Transverse colon (tissue), 4 donors: ENCODE measurements around the gene BMAL1. TPM values are rescaled to one million over a fixed set of nuclear protein-coding genes. Genes with fewer than 3 reads are reported as not detected.

Experiments used
- DNase-seq: peaks from one replicate; pipeline ENCODE4 v3.0.0-alpha.2; 2019
- H3K27ac ChIP-seq, 4 donors: fragments of 200-600 bp; sonication (generic); 2 replicates each; pipeline ENCODE4 v1.5.1; 2016 to 2018; ENCODE audit warnings: inconsistent platforms in 4 of 4
- H3K27me3 ChIP-seq: fragments of 200-600 bp; sonication (generic); 2 replicates; pipeline ENCODE4 v1.5.1; 2017; ENCODE audit warnings: inconsistent platforms
- H3K36me3 ChIP-seq, 4 donors: fragments of 200-600 bp; sonication (generic); 2 replicates each; pipeline ENCODE4 v1.5.1; 2017 to 2019; ENCODE audit warnings: inconsistent platforms in 4 of 4
- H3K4me1 ChIP-seq, 4 donors: fragments of 200-600 bp; sonication (generic); 2 replicates each; pipeline ENCODE4 v1.5.1; 2017 to 2020; ENCODE audit warnings: inconsistent platforms in 4 of 4
- H3K4me3 ChIP-seq, 4 donors: fragments of 200-600 bp; sonication (generic); 1 replicate in 1 of 4; 2 replicates in 3 of 4; pipeline versions ENCODE4 v1.5.1 to v1.6.1; 2017 to 2019; ENCODE audit warnings: inconsistent platforms in 4 of 4
- H3K9me3 ChIP-seq, 2 donors: fragments of 200-600 bp; sonication (generic); 2 replicates each; pipeline ENCODE4 v1.5.1; 2017 to 2019; ENCODE audit warnings: inconsistent platforms in 2 of 2
- EP300 ChIP-seq: sonication (generic); formaldehyde crosslinking; IDR thresholded peaks from one replicate; pipeline ENCODE4 v1.6.1; 2017; ENCODE audit warnings: antibody characterized with exemption, low read depth
- POLR2A ChIP-seq: fragments of 450-650 bp; IDR thresholded peaks from one replicate; pipeline ENCODE4 v1.6.1; 2016; ENCODE audit warnings: antibody characterized with exemption, mild to moderate bottlenecking, moderate library complexity
- POLR2AphosphoS5 ChIP-seq, 3 donors: sonication (generic); formaldehyde crosslinking; IDR thresholded peaks; one replicate each; pipeline ENCODE4 v1.6.1; 2016; ENCODE audit warnings: antibody characterized with exemption in 3 of 3
- WGBS, 2 donors: methylation state at CpG; one replicate each; pipeline ENCODE4 v1.1.5; 2018; ENCODE audit warnings: low coverage in 1 of 2; 5-methylcytosine and 5-hydroxymethylcytosine counted together
- in situ Hi-C, 4 donors: fragments of 200-750 bp; cut with MboI; loops; one replicate each; pipeline versions ENCODE4 v1.15.0 to v1.15.1; 2017; ENCODE audit warnings: low sequenced_read_pairs in 3 of 4, low pct_ligation_motif_present in 1 of 4, low pct_unique_long_range_greater_than_20kb in 1 of 4
- intact Hi-C: fragments of 100-400 bp; cut with DNase I; formaldehyde crosslinking; loops from one replicate; pipeline ENCODE4 v1.15.1; 2023; ENCODE audit warnings: low total_unique reads
- total RNA-seq, 4 donors: library from RNA; depleted of rRNA; stranded (reverse); fragments of >200 nt; gene quantifications; one replicate each; pipeline ENCODE4 v1.1.0, GENCODE V29; 2016
- TF ChIP-seq, protein P1 (sequence below), 5 experiments: fragments of 200-600 bp in 3 of 5; fragments of 450-650 bp in 2 of 5; sonication (generic) in 3 of 5; IDR thresholded peaks; 1 replicate in 2 of 5; 2 replicates in 3 of 5; pipeline ENCODE4 v1.5.1; 2016 to 2017; ENCODE audit warnings: antibody characterized with exemption in 5 of 5, inconsistent platforms in 3 of 5, mild to moderate bottlenecking in 2 of 5, moderate library complexity in 1 of 5

Gene BMAL1
- total RNA-seq, 4 donors from 2014 or later, result 20.7 to 48.6 (median 30.8) TPM

DNA sequence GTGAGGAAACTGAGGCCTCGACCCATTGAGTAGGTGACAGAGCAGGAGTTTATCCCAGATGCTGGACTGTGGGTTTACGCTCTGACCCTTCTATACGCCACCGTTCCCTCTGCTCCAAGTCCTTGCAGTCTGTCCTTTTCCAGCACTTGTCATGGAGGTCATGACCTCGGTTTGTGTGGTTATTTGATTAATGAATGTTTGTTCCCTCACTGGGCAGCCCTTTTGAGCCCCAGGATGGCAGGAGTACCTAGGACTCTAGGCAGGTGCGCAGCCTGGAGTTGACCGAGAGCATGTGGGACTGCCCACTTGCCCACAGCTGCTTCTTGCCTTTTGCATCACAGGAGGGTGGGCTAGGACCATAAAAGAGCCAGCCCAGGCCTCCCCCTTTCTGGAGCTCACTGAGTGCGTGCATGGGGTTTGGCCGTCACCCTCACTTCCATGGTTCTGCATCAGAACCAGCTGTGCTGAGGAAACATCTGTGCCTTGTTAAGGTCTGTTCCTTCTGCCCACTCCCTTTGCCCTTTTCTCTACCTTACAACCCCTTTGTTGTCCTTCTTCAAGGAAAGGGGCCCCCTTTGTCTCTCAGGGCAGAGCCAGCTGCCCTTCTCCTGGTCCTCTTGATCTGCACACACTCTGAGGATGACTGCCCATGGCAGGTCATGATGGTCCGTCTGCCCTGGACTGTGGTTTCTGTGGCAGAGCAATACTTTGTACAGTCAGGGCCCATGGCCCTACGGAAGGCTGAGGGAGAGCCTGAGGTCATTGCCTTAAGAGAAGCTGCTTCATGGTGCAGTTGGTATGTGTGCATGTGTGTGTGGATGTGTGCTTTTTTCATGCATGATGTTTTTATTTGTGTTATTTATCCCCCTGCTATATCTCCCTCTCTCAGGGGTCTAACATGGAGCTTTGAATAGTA, 38.2 kb downstream of the BMAL1 start:
- TF ChIP-seq POLR2A (no peak), POLR2AphosphoS5 (IDR thresholded peaks at IDR 0.05) (no peak), EP300 (no peak)
- TF ChIP-seq, protein P1, sequence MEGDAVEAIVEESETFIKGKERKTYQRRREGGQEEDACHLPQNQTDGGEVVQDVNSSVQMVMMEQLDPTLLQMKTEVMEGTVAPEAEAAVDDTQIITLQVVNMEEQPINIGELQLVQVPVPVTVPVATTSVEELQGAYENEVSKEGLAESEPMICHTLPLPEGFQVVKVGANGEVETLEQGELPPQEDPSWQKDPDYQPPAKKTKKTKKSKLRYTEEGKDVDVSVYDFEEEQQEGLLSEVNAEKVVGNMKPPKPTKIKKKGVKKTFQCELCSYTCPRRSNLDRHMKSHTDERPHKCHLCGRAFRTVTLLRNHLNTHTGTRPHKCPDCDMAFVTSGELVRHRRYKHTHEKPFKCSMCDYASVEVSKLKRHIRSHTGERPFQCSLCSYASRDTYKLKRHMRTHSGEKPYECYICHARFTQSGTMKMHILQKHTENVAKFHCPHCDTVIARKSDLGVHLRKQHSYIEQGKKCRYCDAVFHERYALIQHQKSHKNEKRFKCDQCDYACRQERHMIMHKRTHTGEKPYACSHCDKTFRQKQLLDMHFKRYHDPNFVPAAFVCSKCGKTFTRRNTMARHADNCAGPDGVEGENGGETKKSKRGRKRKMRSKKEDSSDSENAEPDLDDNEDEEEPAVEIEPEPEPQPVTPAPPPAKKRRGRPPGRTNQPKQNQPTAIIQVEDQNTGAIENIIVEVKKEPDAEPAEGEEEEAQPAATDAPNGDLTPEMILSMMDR (IDR thresholded peaks at IDR 0.05), result no peak
- WGBS, 2 donors, result 91% methylated on average over 11 of the region's 11 CpGs; no CpG with 5 or more reads in 1 of the 2 donors
- H3K4me3 ChIP-seq, result no peak overlapping the region

DNA sequence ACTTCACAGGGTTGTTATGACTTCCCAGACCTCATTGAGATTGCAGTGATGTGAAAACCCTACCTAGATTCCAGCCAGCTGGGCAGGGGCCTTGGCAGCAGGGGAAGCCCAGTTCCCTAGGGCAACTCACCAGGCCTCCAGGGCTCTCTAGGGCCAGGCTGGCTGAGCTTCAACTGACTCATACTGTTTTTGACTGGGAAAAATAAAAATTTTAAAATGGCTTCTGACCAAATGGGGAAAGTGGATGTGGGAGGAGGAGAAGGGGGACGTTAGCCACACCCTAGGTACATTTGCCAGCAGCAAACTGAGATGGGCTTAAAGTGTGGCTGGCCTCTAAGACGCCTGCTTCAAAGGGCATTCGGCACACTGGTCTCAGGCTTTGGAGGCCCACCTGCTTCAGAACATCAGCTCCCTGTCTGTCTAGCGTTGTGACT, 39.0 kb downstream of the BMAL1 start:
- DNase-seq, result no peak
- H3K4me3 ChIP-seq, result no peak overlapping the region
- no peaks in the 10 kb centered on the region for H3K9me3 ChIP-seq
- in situ Hi-C loops (no loop called here), intact Hi-C loops (no loop called here)
- H3K27ac ChIP-seq, result no peak overlapping the region
- H3K4me1 ChIP-seq, result peaks cover 16 to 49% (median 19%) of the 10 kb centered on the region in 4 donors
- no peaks in the 10 kb centered on the region for H3K27me3 ChIP-seq
- no peaks in the 10 kb centered on the region for H3K36me3 ChIP-seq
- WGBS, 2 donors, result 71 to 78% methylated on average over 3 to 4 of the region's 4 CpGs
- TF ChIP-seq POLR2A, result no peak
- TF ChIP-seq EP300, result no peak
- TF ChIP-seq, protein P1 (IDR thresholded peaks at IDR 0.05), result no peak
- TF ChIP-seq POLR2AphosphoS5 (IDR thresholded peaks at IDR 0.05), result no peak

More for the DNA sequence above, 38.2 kb downstream of the BMAL1 start:
- in situ Hi-C loops, result no loop called here
- Histone ChIP-seq H3K36me3 (no peaks in the 10 kb centered on the region), H3K27me3 (no peaks in the 10 kb centered on the region), H3K27ac (no peak overlapping the region), H3K4me1 (peaks cover 16 to 49% (median 19%) of the 10 kb centered on the region in 4 donors), H3K9me3 (no peaks in the 10 kb centered on the region)
- no peak for DNase-seq
- intact Hi-C loops, result no loop called here

DNA sequence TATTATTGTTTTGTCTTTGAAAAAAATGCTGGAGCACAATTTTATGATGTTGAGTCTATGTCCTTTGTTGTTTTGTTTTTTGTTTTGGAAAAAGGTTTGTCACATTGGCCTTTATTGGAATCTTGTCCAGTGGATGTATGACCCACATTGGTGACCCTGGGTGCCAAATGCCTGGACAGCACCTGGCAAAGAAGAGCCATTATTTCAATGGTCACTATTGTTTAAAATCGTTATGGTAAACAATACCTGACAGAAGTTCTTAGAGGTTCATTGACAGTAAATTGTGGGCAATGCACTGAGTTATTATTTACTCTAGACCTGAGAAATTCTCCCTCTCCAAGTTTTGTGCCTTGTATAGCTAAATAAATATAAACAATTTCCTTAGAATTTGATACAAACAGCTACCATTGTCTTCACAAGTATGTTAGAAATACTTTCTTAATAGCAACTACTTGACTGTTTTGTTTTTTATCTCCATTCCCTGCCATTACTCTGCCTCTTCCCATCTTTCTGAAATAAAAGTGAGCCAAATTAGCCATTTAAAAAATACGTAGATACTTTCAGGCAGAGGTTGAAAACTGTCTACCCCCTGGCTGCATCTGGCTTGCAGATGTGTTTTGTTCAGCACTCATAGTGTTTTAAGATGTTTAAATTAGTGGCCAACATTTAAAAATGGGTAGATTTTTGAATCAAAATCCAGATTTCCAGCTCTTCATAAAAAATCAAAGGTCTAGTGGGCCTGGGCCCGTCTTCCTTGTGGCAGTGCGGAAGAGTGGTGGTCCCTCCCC, 39.9 kb downstream of the BMAL1 start:
- TF ChIP-seq, protein P1 (IDR thresholded peaks at IDR 0.05), result no peak
- no peak for TF ChIP-seq POLR2AphosphoS5 (IDR thresholded peaks at IDR 0.05)
- TF ChIP-seq EP300, result no peak
- TF ChIP-seq POLR2A, result no peak

More for the DNA sequence above, 39.9 kb downstream of the BMAL1 start:
- 71 to 85% methylated on average over 4 of the region's 4 CpGs for WGBS, 2 donors
- Histone ChIP-seq H3K4me3 (no peak overlapping the region), H3K9me3 (no peaks in the 10 kb centered on the region), H3K27ac (no peak overlapping the region), H3K4me1 (peaks cover 16 to 49% (median 19%) of the 10 kb centered on the region in 4 donors), H3K36me3 (no peaks in the 10 kb centered on the region), H3K27me3 (no peaks in the 10 kb centered on the region)
- in situ Hi-C loops, result no loop called here
- intact Hi-C loops, result no loop called here
- no peak for DNase-seq
